HG03280 (cell line): ENCODE data around the gene MGMT.

Experiments
- ATAC-seq: cut with Tn5 transposase; IDR thresholded peaks from one replicate; pipeline ENCODE4 v1.9.1; 2021; ENCODE audit warnings: mild to moderate bottlenecking, moderate library complexity; ENCODE audit not compliant: unreplicated experiment

MGMT gene

GRCh38 chr10:129494176-129494575 lies 27.1 kb downstream of the MGMT start:
- ATAC-seq, result no peak

GRCh38 chr10:129494740-129495139 lies 27.7 kb downstream of the MGMT start:
- ATAC-seq, result no peak

DNA sequence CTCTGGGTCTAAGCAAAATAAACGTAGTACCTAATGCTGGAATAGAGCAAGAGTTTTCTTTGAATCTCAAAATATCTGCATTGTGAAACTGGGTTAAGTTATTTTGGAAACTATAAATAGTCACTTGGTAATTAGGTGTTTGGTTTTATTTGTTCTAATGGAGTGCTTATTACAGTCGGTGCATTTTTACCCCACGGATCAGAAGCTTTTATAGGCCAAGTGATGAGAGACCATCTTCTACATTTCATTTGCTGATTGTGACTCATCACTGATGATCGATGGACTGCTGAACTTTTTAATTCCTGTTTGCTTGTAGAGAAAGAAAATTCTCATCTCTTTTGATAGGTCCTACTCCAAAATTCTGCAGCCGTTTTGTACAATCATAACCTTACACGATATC lies 28.2 kb downstream of the MGMT start:
- ATAC-seq, result no peak

DNA sequence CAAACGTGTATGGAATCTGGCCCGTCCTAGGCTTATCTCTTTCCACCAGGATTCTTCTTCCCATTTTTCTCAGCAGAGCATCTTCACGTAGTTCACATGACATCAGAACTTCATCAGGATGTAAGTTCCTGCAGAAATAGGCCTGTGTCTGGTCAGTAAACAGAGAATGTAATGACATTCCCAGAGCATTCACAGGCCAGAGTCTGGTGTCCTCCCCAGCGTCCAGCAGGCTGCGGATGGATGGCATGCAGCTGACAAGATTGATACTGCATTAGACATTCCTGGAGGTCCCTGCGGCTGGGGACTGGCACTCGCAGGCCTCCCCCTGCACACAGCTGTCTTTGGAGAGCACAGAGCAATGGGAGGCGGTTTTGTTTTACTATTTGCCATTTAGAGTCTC lies 28.7 kb downstream of the MGMT start:
- ATAC-seq, result no peak

GRCh38 chr10:129497013-129497412 lies 30.0 kb downstream of the MGMT start:
- ATAC-seq, result no peak

DNA sequence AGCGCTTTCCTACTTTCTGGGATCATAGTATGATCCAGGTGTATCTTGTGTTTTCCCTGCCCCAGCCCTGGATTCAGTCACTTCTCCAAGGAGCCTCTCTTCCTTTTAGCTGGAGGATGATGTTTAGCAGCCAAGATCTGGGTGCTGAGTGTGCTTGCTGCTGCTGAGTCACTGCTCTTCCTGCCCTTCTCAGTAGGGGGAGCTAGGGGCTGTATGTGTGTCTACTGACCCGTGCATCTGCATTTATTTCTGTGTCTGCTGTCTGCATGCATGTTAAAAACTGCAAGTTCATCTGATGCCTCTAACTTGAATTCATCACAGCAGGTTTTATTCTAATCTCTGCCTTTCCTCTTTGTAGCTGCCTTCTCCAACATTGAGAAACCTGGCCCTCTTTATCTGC lies 31.6 kb downstream of the MGMT start:
- no peak for ATAC-seq

GRCh38 chr10:129500617-129501339 lies 33.7 kb downstream of the MGMT start:
- ATAC-seq, result no peak

DNA sequence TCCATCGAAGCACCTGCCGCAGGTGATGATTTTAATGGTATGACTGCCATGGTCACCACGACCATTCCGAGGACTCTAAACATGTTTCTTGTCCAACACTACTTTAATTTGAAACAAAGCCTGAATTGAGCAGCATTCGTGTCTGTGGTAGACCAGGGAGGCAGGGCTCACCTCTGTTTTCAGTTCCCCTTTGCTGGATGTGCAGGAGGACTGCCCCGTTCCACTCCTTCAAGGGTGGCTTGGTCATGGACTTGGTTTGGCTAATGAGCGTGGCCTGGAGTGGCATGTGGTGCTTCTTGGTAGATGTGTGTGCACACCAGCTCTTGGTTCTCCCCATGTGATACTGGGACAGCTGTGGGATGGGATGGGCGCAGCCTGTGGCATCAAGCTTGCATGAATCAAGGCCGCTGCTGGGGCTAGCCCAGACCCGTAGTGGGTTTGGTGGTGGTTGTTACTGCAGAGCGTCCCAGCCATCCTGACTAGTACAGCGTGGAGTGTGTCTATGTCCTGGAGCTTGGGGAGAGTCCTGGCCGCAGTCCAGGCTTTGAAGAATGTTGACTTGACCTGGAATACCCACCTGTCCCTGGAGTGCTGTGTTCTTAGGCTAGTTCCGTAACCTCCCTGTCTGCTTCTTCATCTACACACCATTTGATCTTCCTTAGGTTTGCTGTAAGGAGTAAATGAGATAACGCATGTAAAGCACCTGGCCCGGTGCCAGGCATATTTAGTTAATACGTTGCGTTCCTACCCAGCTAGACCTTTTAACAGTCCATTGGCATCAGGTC lies 34.8 kb downstream of the MGMT start:
- peak; percentile 95 for ATAC-seq

- no peak for ATAC-seq
These were observed 35.4 kb downstream of the MGMT start for GRCh38 chr10:129502448-129502847.

- no peak for ATAC-seq
These were observed 38.5 kb downstream of the MGMT start for GRCh38 chr10:129505500-129506075.

DNA sequence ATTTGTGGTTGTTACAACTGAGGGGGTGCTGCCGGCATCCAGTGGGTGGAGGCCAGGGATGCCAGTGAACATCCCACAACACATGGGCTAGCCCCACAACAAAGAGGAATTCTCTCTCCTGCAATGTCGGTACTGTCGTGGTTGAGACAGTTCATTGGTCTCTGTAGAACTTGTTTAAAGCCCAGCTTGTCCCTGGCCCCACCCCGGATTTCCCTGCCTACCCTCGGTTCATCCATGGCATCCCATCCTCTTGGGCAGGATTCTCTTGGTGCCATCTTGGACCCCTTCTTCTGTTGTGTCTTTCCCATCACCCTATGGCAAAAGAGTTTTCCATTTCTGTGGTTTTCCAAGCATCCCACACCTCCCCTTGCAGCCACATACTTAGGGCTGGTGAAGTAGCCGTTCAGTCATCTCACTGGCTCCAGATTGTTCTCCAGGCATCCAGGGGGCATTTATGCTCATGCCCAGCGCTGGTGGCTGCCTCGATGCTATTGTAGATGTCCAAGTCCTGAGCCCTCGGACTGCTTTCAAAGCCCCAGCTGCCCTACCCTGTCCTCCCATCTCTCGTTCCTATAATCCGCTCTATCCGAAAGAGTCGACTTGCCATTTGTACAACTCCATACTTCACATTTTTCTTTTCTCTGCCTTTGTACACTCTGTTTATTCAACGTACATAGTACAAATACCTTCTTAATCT lies 39.2 kb downstream of the MGMT start:
- no peak for ATAC-seq

DNA sequence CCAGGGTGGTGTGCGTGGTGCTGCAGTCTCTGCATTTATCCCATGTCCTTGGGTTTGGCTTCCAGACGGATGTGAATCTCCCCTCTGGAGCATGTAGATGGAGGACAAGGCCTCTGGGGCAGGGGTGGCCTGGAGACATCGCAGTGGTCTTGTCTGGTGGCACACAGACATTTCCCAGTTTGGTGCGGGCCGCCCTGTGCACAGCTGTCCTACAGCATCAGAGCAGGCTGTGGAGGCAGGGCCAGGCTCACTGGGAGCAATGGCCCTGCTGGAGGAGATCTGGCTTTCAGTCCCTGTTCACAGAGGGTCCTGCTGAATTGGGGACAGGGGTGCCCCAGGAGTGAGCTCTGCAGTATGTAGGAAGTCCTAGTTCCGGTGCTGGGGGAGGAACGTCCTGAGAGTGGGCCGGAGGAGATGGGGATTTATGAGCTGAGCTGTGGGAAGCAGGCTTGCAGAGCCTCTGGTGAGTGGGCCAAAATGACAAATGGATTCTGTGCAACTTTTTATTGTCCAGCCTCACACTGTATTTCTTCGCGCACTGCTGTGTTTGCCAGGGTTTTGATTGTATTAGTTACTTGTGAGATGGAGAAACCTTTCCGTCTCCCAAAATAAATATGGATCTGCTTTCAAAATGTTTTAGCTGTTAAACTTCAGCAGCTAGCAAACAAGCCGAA lies 40.3 kb downstream of the MGMT start:
- ATAC-seq, result no peak

- no peak for ATAC-seq
These were observed 42.1 kb downstream of the MGMT start for GRCh38 chr10:129509155-129509554.

DNA sequence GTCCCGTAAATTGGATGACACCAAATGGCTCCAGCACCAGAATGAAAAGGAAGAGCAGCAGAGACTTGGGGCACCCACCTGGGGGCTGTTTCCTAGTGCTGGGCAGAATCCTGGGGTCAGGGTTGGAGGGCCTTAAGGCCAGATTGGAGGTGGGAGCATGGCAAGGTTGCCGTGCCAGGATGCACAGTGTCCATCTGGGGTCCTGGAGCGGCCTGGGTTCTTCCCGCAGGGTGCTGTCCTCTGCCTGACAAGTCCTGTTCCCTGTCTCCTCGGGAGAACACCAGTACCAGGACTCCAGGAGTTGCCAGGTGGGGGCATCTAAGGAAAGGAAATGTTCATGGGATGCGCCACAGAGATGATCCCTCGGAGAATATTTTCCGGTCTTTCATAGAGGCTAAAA lies 42.8 kb downstream of the MGMT start:
- no peak for ATAC-seq

- no peak for ATAC-seq
These were observed 44.0 kb downstream of the MGMT start for GRCh38 chr10:129511086-129511485.

DNA sequence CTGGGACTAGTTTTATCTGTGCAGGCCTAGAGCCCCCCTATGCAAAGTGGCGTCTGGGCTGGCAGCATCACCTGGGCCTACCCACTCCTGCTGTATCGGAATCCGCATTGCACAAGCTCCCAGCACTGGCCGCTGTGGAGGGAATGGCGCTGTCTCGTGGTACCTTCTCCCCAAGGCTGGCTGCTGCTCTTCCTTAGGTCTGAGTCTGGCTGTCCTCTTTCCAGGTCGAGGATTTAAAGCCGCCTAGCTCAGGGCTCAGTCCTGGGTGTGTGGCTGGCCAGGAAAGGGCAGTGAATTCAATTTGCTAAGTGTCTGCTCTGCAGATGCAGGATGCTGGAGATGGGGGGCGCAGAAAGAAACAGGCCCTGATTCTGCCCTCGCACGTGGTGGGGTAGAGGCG lies 44.7 kb downstream of the MGMT start:
- ATAC-seq, result no peak

GRCh38 chr10:129513312-129513711 lies 46.3 kb downstream of the MGMT start:
- no peak for ATAC-seq

DNA sequence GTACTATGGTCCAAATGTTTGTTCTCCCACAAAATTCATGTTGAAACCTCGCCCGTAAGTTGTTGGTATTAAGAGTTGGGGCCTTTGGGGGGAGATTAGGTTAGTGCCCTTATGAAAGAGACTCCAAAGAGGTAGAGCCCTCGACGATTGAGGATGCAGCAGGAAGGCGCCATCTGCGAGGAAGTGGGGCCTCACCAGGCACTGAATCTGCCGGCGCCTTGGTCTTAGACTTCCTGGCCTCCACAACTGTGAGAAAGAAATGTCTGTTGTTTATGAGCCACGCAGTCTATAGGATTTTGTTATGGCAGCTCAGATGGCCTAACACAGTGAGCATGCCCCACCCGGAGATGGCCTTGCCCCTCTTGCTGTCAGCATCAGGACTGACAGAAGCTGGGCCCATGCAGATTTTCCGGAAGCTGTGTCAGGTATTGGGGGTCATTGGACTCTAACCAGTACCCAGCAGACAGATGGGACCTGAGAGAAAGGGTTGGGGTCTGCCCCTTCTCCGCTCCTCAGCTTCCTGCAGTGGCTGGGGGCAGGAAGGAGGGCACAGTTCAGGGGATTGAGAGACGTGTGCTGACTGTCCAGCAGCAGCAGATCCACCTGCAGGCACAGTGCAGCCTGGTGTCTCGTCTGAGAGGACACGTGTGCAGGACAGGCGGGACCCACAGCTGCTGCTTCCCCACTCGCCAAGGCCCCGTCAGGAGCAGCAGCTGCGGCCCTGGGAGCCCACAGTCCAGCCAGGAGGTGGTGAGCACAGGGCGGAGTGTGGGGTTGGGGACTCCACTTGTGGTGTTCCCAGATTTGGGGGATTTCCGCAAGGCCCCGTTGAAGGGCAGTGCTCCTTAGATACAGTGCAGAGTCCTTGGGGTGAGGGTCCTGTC lies 47.8 kb downstream of the MGMT start:
- ATAC-seq, result no peak

- no peak for ATAC-seq
These were observed 50.0 kb downstream of the MGMT start for GRCh38 chr10:129516846-129517679.
